DND-41 (cell line): ENCODE data around the gene SCAI.

ENCODE experiments used
- EZH2 ChIP-seq: IDR thresholded peaks from 3 replicates; pipeline ENCODE4 v1.6.1; 2012; ENCODE audit warnings: borderline replicate concordance, low read depth, mild to moderate bottlenecking, moderate library complexity, low read length, inconsistent platforms; ENCODE audit not compliant: severe bottlenecking
- TF ChIP-seq, protein P1 (sequence below): IDR thresholded peaks from 2 replicates; pipeline ENCODE4 v1.5.1; 2012; ENCODE audit warnings: borderline replicate concordance, low read length, moderate library complexity, mild to moderate bottlenecking; ENCODE audit not compliant: poor library complexity, severe bottlenecking; ENCODE audit errors: extremely low read depth

DNA sequence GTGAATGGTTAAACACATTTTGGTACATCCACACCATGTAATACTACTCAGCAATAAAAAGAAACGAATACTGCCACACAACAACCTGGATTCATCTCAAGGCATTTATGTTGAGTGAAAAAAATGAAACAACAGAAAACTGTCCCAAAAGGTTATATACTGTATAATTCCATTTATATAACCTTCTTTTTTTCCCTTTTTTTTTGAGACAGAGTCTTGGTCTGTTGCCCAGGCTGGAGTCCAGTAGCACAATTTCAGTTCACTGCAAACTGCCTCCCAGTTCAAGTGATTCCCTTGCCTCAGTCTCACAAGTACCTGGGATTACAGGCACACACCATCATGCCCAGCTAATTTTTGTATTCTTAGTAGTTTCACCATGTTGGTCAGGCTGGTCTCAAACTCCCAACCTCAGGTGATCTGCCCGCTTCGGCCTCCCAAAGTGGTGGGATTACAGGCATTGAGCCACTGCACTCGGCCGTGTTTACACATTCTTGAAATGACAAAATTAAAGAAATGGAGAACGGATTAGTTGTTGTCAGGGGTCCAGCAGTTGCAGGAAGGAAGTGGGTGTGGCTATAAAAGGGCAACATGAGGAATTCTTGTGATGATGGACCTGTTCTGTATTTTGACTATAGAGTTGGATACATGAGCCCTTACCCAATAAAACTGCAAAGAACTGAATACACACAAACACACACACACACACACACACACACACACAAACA, 28.9 kb upstream of the SCAI start:
- TF ChIP-seq, protein P1, sequence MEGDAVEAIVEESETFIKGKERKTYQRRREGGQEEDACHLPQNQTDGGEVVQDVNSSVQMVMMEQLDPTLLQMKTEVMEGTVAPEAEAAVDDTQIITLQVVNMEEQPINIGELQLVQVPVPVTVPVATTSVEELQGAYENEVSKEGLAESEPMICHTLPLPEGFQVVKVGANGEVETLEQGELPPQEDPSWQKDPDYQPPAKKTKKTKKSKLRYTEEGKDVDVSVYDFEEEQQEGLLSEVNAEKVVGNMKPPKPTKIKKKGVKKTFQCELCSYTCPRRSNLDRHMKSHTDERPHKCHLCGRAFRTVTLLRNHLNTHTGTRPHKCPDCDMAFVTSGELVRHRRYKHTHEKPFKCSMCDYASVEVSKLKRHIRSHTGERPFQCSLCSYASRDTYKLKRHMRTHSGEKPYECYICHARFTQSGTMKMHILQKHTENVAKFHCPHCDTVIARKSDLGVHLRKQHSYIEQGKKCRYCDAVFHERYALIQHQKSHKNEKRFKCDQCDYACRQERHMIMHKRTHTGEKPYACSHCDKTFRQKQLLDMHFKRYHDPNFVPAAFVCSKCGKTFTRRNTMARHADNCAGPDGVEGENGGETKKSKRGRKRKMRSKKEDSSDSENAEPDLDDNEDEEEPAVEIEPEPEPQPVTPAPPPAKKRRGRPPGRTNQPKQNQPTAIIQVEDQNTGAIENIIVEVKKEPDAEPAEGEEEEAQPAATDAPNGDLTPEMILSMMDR: no peak
- no peak for TF ChIP-seq EZH2
